SH-SY5Y (cell line): ENCODE measurements around the gene CCDC63.

Experiments used
- GATA2 ChIP-seq: IDR thresholded peaks from 2 replicates; pipeline ENCODE4 v1.6.1; 2011; ENCODE audit warnings: mild to moderate bottlenecking, low read depth, low read length
- GATA3 ChIP-seq: IDR thresholded peaks from 2 replicates; pipeline ENCODE4 v1.6.1; 2011; ENCODE audit warnings: low read depth, mild to moderate bottlenecking, low read length, moderate library complexity

Gene CCDC63

GRCh38 chr12:110857528-110857927 lies 10.7 kb downstream of the CCDC63 start:
- TF ChIP-seq GATA2: no peak
- no peak for TF ChIP-seq GATA3

GRCh38 chr12:110858848-110859247 lies 12.1 kb downstream of the CCDC63 start:
- TF ChIP-seq GATA3 (no peak), GATA2 (no peak)

GRCh38 chr12:110860833-110861296 lies 14.1 kb downstream of the CCDC63 start:
- TF ChIP-seq GATA2 (no peak), GATA3 (no peak)

- TF ChIP-seq GATA2 (no peak), GATA3 (no peak)
Measured at GRCh38 chr12:110861729-110862128, 14.9 kb downstream of the CCDC63 start.

GRCh38 chr12:110862329-110862728 lies 15.5 kb downstream of the CCDC63 start:
- TF ChIP-seq GATA2 (no peak), GATA3 (no peak)

- TF ChIP-seq GATA2 (no peak), GATA3 (no peak)
Measured at GRCh38 chr12:110863161-110863560, 16.4 kb downstream of the CCDC63 start.

- TF ChIP-seq GATA2 (no peak), GATA3 (no peak)
Measured at GRCh38 chr12:110865521-110865920, 18.7 kb downstream of the CCDC63 start.

- no peak for TF ChIP-seq GATA3
- no peak for TF ChIP-seq GATA2
Measured at GRCh38 chr12:110869026-110869425, 22.2 kb downstream of the CCDC63 start.

GRCh38 chr12:110869803-110870202 lies 23.0 kb downstream of the CCDC63 start:
- no peak for TF ChIP-seq GATA2
- no peak for TF ChIP-seq GATA3

- TF ChIP-seq GATA3 (no peak), GATA2 (no peak)
Measured at GRCh38 chr12:110872100-110872499, 25.3 kb downstream of the CCDC63 start.

- TF ChIP-seq GATA3: no peak
- no peak for TF ChIP-seq GATA2
Measured at GRCh38 chr12:110874351-110874750, 27.6 kb downstream of the CCDC63 start.

GRCh38 chr12:110874781-110875180 lies 28.0 kb downstream of the CCDC63 start:
- no peak for TF ChIP-seq GATA2
- no peak for TF ChIP-seq GATA3

- no peak for TF ChIP-seq GATA2
Measured at GRCh38 chr12:110880651-110881050, 33.9 kb downstream of the CCDC63 start.

- TF ChIP-seq GATA3: no peak
Measured at GRCh38 chr12:110883251-110883650, 36.5 kb downstream of the CCDC63 start.

GRCh38 chr12:110885152-110885840 lies 38.5 kb downstream of the CCDC63 start:
- TF ChIP-seq GATA2: no peak
- no peak for TF ChIP-seq GATA3

- TF ChIP-seq GATA2 (no peak), GATA3 (no peak)
Measured at GRCh38 chr12:110888256-110888991, 41.6 kb downstream of the CCDC63 start.
